GM21529 (cell line): ENCODE measurements around the gene LGR4.
"Not testable (repeated sequence)": the region's sequence is repeated elsewhere in the genome, so short reads cannot be mapped to it uniquely, and the experiment has no call there.

Experiments
- ATAC-seq: cut with Tn5 transposase; IDR thresholded peaks from one replicate; pipeline ENCODE4 v1.9.1; 2021; ENCODE audit not compliant: unreplicated experiment

The LGR4 gene

GRCh38 chr11:27460158-27460978, 12.2 kb downstream of the LGR4 start:
- ATAC-seq, result no peak

GRCh38 chr11:27459191-27459590, 13.4 kb downstream of the LGR4 start:
- ATAC-seq, result no peak

GRCh38 chr11:27458182-27458581, 14.4 kb downstream of the LGR4 start:
- ATAC-seq, result no peak

DNA sequence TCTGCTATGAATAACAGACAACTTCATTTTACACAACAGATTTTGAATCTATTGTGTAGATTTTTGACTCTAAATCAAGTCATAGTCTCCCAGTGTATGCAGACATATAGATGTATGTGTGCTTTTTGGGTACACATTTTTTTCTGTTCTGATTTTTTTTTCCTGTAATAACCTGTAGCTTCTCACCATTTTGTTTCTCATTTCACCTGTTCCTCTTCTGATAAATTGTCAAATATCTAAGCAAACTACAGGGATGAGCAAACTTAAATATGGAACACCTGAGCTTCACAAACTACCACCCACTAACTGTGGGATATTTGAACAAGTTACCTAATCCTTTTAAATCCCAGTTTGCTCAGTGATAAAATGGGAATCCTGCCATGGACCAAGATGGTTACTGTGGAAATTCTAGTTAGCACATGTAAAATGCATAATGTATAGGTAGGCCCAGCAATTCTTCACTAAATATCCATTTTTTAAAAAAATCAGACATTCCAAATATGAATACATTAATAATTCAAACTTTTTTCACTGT, 15.7 kb downstream of the LGR4 start:
- ATAC-seq, result no peak

DNA sequence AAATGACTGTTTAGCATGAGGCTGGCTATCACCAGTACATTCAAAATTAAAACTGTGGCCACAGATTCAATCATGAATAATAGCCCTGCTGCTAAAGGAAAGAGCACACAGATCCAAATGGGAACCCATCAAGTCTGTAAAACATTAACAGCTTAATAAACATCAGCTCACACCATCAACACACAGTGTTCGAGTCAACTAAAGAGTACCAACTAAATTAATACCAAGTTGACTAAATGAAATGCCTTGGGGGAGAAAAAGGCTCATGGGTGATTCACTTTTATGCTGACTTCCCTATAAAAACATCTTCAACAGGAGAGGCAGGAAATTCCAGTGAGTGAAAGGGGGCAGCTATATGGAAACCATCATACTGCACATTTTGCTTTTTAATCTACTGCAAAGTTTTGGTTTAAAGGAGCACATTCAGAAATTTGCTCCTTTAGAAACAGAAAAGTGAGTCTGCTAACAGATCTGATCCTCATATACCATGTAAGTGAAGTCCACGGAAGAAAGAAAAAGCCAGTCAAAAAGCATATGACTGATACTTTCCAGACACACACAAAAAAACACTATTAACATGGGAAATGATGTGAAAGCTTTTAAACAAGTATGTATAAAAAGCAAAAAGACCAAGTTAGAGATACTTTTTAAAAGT, 16.3 kb downstream of the LGR4 start:
- no peak for ATAC-seq

DNA sequence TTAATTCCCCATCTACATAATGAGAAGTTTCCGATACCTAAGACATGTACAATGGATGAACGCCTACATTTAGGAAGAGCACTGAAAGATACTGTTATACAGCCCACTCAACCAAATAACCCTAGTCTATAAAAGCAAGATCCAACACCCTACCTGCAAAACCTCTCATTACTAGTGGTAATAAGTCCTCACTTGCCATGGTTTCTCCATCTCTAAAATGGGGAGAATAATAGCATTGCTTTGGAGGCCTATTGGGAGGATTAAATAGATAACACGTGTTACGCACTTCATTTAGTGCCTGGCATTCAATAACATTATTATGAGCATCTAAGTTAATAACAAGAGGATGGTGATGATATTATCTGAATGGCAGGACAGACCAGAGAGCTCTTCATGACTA, 16.9 kb downstream of the LGR4 start:
- ATAC-seq, result no peak

GRCh38 chr11:27453701-27454100, 18.9 kb downstream of the LGR4 start:
- ATAC-seq, result no peak

DNA sequence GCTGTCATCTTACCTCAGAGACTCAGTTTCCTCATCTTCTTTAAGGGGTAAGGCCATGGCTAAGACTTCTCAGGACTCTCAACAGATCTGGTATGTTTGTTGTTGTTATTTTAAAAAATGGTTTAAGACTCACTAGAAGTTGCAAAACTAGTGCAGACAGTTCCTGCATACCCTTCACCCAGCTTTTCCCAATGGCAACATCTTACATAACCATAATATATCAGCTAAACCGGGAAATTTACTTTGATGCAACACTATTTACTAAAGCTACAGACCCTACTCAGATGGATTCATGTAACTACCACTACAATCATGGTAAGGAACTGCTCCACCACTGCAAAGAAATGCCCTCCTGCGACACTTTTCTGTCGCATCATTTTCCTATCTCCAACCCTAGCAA, 20.4 kb downstream of the LGR4 start:
- no peak for ATAC-seq

DNA sequence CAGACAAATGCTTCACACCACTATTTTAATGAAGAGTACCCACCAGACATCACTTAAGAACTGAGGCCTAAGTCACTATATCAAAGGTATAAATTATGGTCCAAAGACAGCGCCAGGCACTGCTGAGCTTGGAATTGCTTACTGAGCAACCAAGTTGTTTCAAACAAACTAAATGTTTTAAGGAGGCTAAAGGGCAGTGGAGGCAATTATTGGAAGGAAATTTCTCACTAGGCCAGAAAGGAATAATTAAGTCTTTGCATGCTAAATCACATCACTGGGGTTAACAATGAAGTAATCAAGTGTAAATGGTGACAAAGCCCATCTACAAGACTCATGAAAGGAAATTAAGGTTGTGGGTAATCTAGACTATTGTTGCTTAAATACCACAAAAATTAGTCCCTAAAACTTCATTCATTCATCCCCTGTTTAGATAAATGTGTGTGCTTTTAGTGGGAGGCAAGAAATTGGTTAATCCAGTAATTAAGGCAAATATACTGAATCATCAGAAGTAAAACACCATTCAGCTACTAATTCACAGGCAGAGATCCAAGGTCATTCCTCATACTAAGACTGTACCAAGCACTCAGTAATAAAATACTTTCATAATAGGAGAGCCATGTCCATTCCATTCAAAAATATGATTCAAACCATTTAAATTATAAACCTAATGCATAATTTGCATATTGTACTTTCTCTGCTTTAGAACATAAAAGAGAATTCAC, 21.2 kb downstream of the LGR4 start:
- no peak for ATAC-seq

DNA sequence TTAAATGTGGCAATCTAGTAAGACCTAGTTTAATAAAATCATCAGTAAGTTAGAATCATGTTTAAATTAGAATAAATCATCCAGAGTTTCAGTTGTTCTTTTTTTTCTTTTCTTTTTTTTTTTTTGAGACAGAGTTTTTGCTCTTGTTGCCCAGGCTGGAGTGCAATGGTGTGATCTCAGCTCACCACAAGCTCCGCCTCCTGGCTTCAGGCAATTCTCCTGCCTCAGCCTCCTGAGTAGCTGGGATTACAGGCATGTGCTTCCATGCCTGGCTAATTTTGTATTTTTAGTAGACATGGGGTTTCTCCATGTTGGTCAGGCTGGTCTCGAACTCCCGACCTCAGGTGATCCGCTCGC, 24.4 kb downstream of the LGR4 start:
- not testable (repeated sequence) for ATAC-seq

- no peak for ATAC-seq
Measured at GRCh38 chr11:27447288-27448183, 25.1 kb downstream of the LGR4 start.

DNA sequence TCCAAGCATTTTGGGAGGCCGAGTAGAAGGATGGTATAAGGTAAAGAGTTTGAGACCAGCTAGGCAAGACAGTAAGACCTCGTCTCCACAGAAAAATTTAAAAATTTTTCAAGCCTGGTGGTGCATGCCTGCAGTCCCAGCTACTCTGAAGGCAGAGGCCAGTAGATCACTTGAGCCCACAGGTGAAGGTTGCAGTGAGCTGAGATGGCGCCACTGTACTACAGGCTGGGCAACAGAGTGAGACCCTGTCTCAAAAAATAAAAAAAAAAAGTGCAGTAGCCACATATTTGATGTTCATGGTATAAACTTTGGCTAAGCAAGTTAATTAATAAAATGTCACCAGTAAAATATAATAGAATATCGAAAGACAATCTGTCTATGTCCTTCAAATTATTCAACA, 27.0 kb downstream of the LGR4 start:
- no peak for ATAC-seq

- ATAC-seq, result no peak
Measured at GRCh38 chr11:27444801-27445215, 27.8 kb downstream of the LGR4 start.

DNA sequence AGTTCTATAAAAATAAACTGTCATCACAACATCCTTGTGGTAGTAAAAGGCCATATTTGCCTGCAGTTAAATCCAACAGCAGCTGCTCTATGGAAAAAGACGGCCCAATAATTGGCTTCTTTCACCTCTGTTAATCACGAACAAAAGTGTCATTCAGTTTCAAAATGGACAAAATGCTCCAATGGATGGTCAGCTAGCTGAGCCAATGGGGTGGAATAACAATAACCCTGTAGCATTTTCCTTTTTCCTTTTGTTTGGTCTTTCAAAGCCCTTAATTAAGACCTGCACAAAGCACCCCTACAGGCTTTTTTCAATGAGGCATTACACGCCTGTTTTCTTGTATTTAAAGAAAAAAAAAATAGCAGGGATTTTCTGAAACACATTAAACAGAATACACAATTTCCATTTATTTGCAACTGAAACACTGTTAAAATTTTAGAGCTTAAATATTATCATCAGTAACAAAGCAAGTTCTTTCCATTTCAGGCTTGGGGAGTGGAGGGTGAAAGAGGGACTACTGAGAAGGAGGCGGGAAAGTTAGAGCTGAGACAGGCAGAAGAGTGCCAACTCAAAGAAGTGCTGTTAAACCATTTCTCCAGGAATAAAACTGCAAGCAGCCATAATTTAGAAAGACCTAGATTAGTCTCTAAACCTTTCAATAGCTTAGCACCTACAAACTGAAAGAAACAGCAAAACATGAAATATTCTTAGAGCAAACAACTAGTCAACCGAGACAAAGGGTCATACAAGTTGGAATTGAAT, 28.7 kb downstream of the LGR4 start:
- no peak for ATAC-seq

DNA sequence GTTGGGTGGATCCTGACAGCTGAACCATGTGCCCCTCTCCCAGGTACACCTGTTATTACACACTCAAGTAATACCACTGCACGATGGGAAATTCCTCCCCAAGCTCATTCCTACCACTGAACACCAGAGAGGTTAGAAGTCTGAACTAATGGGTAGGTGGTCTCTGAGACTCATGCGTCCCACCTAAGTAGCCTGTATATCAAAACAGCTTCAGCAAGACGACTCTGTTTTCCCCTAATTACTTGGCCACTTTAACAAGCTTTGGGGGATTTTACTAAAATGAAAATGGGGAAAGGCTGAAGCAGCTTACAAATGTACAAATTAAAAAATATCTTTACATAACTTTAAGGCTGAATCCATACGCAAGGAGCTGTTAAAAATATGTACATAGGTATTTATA, 29.4 kb downstream of the LGR4 start:
- no peak for ATAC-seq

- no peak for ATAC-seq
Measured at GRCh38 chr11:27440090-27440489, 32.5 kb downstream of the LGR4 start.

GRCh38 chr11:27438595-27438981, 34.0 kb downstream of the LGR4 start:
- ATAC-seq, result no peak

DNA sequence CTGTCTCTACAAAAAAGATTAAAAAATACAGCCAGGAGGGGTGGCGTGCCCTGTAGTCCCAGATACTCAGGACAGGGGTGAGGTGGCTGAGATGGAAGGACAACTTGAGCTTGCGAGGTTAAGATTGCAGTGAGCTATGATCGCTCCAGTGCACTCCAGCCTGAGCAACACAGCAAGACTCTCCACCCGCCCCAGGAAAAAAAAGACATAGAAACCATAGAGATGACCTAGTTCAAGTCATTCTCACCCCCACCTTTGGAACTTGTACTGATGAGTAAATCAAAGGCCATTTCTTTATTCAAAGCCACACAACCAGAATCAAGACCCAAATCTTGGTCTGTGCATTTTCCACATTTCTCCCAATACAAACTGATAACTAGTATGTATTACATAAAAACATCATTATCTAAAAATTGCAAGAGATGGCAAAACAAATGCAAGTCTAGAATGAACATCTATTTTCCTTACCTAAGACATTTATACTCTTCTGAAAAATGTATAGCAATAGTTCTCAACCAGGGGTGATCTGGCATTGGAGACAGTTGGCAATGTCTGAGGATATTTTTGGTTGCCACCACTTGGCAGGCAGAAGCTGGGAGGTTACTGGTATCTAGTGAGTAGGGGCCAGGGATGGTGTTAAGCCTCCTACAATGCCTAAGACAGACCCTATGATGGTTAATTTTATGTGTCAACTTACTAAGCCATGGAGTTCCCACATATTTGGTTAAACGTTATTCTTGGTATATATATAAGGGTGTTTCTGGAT, 34.6 kb downstream of the LGR4 start:
- ATAC-seq, result no peak

GRCh38 chr11:27436916-27437315, 35.7 kb downstream of the LGR4 start:
- no peak for ATAC-seq
